ENCODE measurements around the gene YPEL4. TPM values are rescaled to one million over a fixed set of nuclear protein-coding genes. Genes with fewer than 3 reads are reported as not detected.
A peak's percentile ranks its signal among the peaks of the same experiment; 100 is the strongest.

Gene YPEL4
- total RNA-seq, 1 donor from 2014 or later = 0.59 TPM

- DNase-seq (ENCODE audit: low spot score) = peak; percentile 68
- intact Hi-C loops (cut with DNase I) = no loop called here
These were observed 10.8 kb downstream of the YPEL4 start for GRCh38 chr11:57638811-57639320.

- intact Hi-C loops (cut with DNase I) = no loop called here
- DNase-seq (ENCODE audit: low spot score) = peak; percentile 76
These were observed 11.5 kb downstream of the YPEL4 start for GRCh38 chr11:57638005-57638781.

- intact Hi-C loops (cut with DNase I) = no loop called here
- no peak for DNase-seq (ENCODE audit: low spot score)
These were observed 12.1 kb downstream of the YPEL4 start for GRCh38 chr11:57637626-57638004.

- DNase-seq (ENCODE audit: low spot score) = peak; percentile 19
- intact Hi-C loops (cut with DNase I) = no loop called here
These were observed 14.5 kb downstream of the YPEL4 start for GRCh38 chr11:57635246-57635645.

DNA sequence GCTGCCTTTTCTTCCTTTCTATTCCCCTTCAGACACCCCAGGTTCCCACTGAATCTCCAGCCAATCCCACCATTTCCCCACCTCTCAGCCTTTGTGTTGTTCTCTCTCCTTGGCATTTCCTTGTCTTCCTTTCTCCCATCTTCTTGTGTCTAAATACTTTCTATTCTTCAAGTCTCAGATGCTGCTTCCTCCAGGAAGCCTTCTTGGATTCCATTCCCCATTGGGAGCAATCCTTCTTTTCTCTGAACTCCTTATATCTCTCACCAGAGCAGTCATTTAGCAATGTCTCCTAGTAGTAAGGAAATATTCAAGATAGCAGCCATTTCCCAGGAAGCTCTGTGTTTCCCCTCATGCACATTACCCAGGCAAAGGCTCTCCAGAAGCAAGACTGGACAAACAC is 15.4 kb downstream of the YPEL4 start:
- intact Hi-C loops (cut with DNase I) = no loop called here
- no peak for DNase-seq (ENCODE audit: low spot score)

GRCh38 chr11:57633394-57634070 is 16.2 kb downstream of the YPEL4 start:
- intact Hi-C loops (cut with DNase I) = no loop called here
- no peak for DNase-seq (ENCODE audit: low spot score)

DNA sequence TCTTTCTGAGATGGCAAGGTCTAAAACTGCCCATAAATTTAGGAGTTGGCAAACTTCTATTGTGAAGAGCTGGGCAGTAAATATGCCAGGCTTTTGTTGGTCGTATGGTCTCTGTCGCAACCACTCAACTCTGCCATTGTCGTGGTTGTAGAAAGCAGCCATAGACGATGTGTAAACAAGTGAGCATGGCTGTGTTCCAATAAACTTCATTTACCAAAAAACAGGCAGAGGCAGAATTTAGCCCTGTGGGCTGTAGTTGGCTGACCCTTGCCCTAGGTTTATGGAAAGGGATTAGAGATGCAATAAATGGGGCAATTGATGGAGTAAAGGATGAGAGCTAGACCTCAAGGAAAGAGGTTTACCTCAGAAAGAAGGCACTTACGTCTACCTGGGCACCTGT is 17.6 kb downstream of the YPEL4 start:
- intact Hi-C loops (cut with DNase I) = no loop called here
- peak; percentile 58 for DNase-seq (ENCODE audit: low spot score)

DNA sequence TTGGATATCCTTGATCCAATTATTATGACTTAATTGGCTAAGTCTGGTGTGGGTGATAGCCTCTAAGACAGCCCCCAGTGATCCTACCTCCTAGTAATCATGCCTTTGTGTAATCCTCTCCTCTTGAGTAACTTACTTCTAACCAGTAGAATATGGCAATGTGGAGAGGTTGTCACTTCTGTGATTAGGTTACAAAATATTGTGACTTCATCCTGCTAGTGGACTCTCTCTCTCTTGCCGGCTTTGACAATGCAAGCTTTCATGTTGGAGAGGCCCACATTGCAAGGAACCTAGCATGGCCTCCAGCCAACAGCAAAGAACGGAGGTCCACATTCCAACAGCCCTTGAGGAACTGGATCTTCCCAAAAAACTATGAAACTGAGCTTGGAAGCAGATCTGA is 19.5 kb downstream of the YPEL4 start:
- no peak for DNase-seq (ENCODE audit: low spot score)
- intact Hi-C loops (cut with DNase I) = no loop called here

DNA sequence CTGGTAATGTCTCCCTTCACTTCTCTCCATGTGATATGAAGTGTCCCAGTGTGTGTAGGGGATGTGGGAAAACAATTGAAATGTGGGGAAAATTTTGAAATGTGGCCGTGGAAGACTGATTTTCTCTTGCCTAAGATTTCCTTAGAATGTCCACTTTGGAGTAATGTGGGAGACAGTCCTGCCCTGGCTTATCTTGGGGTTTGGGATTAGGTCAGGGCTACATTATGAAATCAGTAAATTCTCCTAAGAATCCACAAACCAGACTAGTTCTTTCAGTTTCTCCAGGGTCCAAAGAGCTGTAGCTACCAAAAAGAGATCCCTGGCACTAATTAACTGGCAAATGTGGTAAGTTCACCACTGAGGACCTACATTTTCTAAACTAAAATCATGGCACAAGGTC is 22.8 kb downstream of the YPEL4 start:
- no peak for DNase-seq (ENCODE audit: low spot score)
- intact Hi-C loops (cut with DNase I) = no loop called here

DNA sequence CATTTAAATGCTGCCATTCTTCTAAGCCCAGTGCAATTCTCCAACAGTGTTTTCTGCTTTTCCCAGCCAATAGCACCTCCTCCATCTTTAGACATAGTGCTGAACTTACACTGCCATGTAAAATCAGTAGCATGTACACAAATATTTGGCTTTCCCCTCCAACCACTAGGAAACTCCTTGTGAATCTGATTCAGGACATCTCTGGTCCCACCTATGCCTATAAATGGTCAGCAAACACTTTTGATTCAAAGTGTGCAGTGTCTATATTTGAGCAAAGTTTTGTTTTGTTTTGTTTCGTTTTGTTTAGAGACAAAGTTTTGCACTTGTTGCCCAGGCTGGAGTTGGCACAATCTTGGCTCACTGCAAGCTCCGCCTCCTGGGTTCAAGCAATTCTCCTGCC is 24.8 kb downstream of the YPEL4 start:
- no peak for DNase-seq (ENCODE audit: low spot score)
- intact Hi-C loops (cut with DNase I) = no loop called here

GRCh38 chr11:57622263-57622662 is 27.4 kb downstream of the YPEL4 start:
- intact Hi-C loops (cut with DNase I) = no loop called here
- DNase-seq (ENCODE audit: low spot score) = peak; percentile 9

- intact Hi-C loops (cut with DNase I) = no loop called here
- no peak for DNase-seq (ENCODE audit: low spot score)
These were observed 29.2 kb downstream of the YPEL4 start for GRCh38 chr11:57620467-57620866.

GRCh38 chr11:57619331-57619730 is 30.4 kb downstream of the YPEL4 start:
- intact Hi-C loops (cut with DNase I) = no loop called here
- DNase-seq (ENCODE audit: low spot score) = peak; percentile 6

DNA sequence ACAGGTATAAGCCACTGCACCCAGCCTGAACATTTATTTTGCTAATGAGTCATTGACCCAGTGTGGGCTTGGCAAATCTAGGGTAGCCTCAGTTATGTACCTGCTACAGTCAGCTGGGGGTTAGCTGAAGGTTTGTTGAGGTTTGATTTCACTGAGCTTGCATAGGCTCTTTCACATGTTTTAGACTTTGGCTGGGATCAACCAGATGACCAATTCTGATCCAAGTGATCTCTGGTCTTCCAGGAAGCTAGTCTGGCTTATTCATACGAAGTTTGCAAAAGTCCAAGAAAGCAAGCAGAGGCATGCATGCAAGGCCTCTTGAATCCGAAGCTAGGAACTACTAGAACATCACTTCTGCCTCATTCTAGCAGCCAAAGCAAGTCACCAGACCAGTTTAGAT is 31.3 kb downstream of the YPEL4 start:
- DNase-seq (ENCODE audit: low spot score) = no peak
- intact Hi-C loops (cut with DNase I) = no loop called here

- DNase-seq (ENCODE audit: low spot score) = peak; percentile 2
- intact Hi-C loops (cut with DNase I) = no loop called here
These were observed 33.1 kb downstream of the YPEL4 start for GRCh38 chr11:57616595-57616994.

GRCh38 chr11:57615308-57615707 is 34.4 kb downstream of the YPEL4 start:
- intact Hi-C loops (cut with DNase I) = no loop called here
- DNase-seq (ENCODE audit: low spot score) = peak; percentile 9

DNA sequence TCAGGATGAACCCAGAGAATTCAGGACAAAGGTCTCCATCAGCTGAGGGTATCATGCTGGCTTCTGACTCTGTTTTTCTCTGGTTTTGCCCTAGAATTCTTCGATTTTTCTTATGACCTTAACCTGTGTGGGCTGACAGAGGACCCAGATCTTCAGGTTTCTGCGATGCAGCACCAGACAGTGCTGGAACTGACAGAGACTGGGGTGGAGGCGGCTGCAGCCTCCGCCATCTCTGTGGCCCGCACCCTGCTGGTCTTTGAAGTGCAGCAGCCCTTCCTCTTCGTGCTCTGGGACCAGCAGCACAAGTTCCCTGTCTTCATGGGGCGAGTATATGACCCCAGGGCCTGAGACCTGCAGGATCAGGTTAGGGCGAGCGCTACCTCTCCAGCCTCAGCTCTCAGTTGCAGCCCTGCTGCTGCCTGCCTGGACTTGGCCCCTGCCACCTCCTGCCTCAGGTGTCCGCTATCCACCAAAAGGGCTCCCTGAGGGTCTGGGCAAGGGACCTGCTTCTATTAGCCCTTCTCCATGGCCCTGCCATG is 35.4 kb downstream of the YPEL4 start:
- intact Hi-C loops (cut with DNase I) = no loop called here
- DNase-seq (ENCODE audit: low spot score) = peak; percentile 63

GRCh38 chr11:57610170-57610569 is 39.5 kb downstream of the YPEL4 start:
- intact Hi-C loops (cut with DNase I) = no loop called here
- no peak for DNase-seq (ENCODE audit: low spot score)

DNA sequence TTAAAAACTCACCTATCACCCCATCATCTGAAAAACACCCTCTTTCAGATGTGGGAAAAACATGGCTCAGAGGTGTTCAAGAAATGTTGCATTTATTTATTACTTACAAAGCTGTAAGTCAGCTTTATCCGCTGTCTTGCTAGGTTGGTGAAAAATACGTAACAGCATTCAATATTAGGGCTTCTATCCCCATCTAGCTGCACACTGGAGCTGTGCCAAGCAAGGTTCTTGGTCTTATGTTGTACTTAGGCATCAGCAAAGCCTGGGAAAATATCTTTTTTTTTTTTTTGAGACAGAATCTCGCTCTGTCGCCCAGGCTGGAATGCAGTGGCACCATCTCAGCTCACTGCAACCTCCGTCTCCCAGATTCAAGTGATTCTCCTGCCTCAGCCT is 44.7 kb downstream of the YPEL4 start:
- DNase-seq (ENCODE audit: low spot score) = no peak
- intact Hi-C loops (cut with DNase I) = no loop called here

DNA sequence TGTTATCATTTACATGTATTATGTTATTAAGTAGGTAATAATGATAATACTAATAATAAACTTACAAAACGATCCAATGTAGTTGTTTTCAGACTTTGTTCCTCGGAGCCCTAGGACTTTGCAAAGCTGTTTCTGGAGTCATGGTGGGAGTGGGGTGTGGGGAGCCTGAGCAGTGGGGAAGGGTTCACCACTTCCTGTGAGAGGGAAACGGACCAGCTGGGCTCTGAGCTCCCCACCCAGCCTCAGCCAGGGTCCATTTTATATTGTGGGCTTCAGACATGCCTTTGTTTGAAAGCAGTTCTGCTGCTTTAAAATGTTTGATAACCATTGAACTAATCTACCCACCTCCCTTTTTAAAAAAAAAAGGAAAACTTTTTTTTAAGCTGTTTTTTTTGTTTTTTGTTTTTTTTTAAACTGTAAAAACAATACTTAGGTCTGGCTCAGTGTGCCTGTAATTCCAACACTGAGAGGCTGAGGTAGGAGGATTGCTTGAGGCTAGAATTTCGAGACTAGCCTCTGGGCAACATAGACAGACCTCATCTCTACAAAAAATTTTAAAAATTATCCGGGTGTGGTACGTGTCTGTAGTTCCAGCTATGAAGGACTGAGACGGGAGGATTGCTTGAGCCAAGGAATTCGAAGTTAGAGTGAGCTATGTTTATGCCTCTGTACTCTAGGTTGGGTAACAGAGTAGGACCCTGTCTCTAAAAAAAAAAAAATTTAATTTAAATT is 45.2 kb downstream of the YPEL4 start:
- intact Hi-C loops (cut with DNase I) = no loop called here
- no peak for DNase-seq (ENCODE audit: low spot score)

Measured in cardiac septum (tissue), 1 donor.